CMK (cell line): ENCODE data around the gene SLC24A3.
A peak's percentile ranks its signal among the peaks of the same experiment; 100 is the strongest.

Source experiments
- DNase-seq: peaks from one replicate; pipeline ENCODE4 v3.0.0-alpha.2; 2010; ENCODE audit warnings: low read depth

Gene SLC24A3

GRCh38 chr20:19504251-19504650 is 291.8 kb downstream of the SLC24A3 start:
- DNase-seq, result no peak

GRCh38 chr20:19506021-19506420 is 293.6 kb downstream of the SLC24A3 start:
- DNase-seq, result no peak

GRCh38 chr20:19508449-19508848 is 296.0 kb downstream of the SLC24A3 start:
- DNase-seq, result no peak

GRCh38 chr20:19510611-19511010 is 298.2 kb downstream of the SLC24A3 start:
- peak; percentile 7 for DNase-seq

GRCh38 chr20:19511931-19512330 is 299.5 kb downstream of the SLC24A3 start:
- DNase-seq, result peak; percentile 62

- no peak for DNase-seq
These were observed 300.6 kb downstream of the SLC24A3 start for GRCh38 chr20:19512886-19513677.

- peak; percentile 59 for DNase-seq
These were observed 302.6 kb downstream of the SLC24A3 start for GRCh38 chr20:19515074-19515473.

GRCh38 chr20:19519466-19519865 is 307.0 kb downstream of the SLC24A3 start:
- no peak for DNase-seq

- no peak for DNase-seq
These were observed 307.8 kb downstream of the SLC24A3 start for GRCh38 chr20:19520261-19520660.

GRCh38 chr20:19522071-19522801 is 309.8 kb downstream of the SLC24A3 start:
- DNase-seq, result no peak

- no peak for DNase-seq
These were observed 310.6 kb downstream of the SLC24A3 start for GRCh38 chr20:19522836-19523590.

- DNase-seq, result no peak
These were observed 312.2 kb downstream of the SLC24A3 start for GRCh38 chr20:19524691-19525090.

GRCh38 chr20:19527509-19527908 is 315.1 kb downstream of the SLC24A3 start:
- DNase-seq, result no peak

GRCh38 chr20:19528286-19529030 is 316.0 kb downstream of the SLC24A3 start:
- DNase-seq, result no peak

GRCh38 chr20:19530006-19530405 is 317.6 kb downstream of the SLC24A3 start:
- no peak for DNase-seq

GRCh38 chr20:19531446-19531845 is 319.0 kb downstream of the SLC24A3 start:
- no peak for DNase-seq

- DNase-seq, result no peak
These were observed 326.1 kb downstream of the SLC24A3 start for GRCh38 chr20:19538556-19538955.

- DNase-seq, result no peak
These were observed 326.7 kb downstream of the SLC24A3 start for GRCh38 chr20:19539191-19539590.

GRCh38 chr20:19540392-19540791 is 327.9 kb downstream of the SLC24A3 start:
- no peak for DNase-seq

- no peak for DNase-seq
These were observed 330.7 kb downstream of the SLC24A3 start for GRCh38 chr20:19543101-19543500.

GRCh38 chr20:19544684-19545083 is 332.2 kb downstream of the SLC24A3 start:
- no peak for DNase-seq

GRCh38 chr20:19546648-19547047 is 334.2 kb downstream of the SLC24A3 start:
- DNase-seq, result no peak
